GM12878 (cell line): ENCODE measurements around the gene C9orf72.

Experiments
- EGR1 ChIP-seq, 2 experiments: IDR thresholded peaks; 1 replicate in 1 of 2; 2 replicates in 1 of 2; pipeline ENCODE4 v1.6.1; 2011 to 2012; ENCODE audit warnings: low read depth in 2 of 2, low read length in 2 of 2, borderline replicate concordance in 1 of 2, mild to moderate bottlenecking in 1 of 2, moderate library complexity in 1 of 2
- EP300 ChIP-seq, 2 experiments: fragments of 150-350 bp in 1 of 2; IDR thresholded peaks; 2 replicates each; pipeline ENCODE4 v1.6.1; 2011 to 2012; ENCODE audit warnings: low read depth in 2 of 2, low read length in 2 of 2, borderline replicate concordance in 1 of 2, improper control_type of control experiment in 1 of 2, inconsistent platforms in 1 of 2; ENCODE audit not compliant: control insufficient read depth in 1 of 2
- MTA3 ChIP-seq: IDR thresholded peaks from 2 replicates; pipeline ENCODE4 v1.6.1; 2012; ENCODE audit warnings: low read length, inconsistent platforms, borderline replicate concordance
- POLR2AphosphoS5 ChIP-seq: IDR thresholded peaks from 2 replicates; pipeline ENCODE4 v1.6.1; 2011; ENCODE audit warnings: mild to moderate bottlenecking, low read length, inconsistent platforms
- SIN3A ChIP-seq: IDR thresholded peaks from 2 replicates; pipeline ENCODE4 v1.6.1; 2012; ENCODE audit warnings: low read depth, low read length, improper control_type of control experiment
- SP1 ChIP-seq: IDR thresholded peaks from one replicate; pipeline ENCODE4 v1.6.1; 2011; ENCODE audit warnings: low read depth, low read length
- TBL1XR1 ChIP-seq: IDR thresholded peaks from 2 replicates; pipeline ENCODE4 v1.6.1; 2012; ENCODE audit warnings: low read depth, low read length, improper control_type of control experiment
- YY1 ChIP-seq: IDR thresholded peaks from 2 replicates; pipeline ENCODE4 v1.6.1; 2011; ENCODE audit warnings: low read depth, mild to moderate bottlenecking, low read length
- TF ChIP-seq, protein P1 (sequence below), 3 experiments: IDR thresholded peaks in 2 of 3; conservative IDR thresholded peaks in 1 of 3; 2 replicates each; pipeline ENCODE4 v1.5.1; 2011; ENCODE audit warnings: low read depth in 3 of 3, low read length in 3 of 3, mild to moderate bottlenecking in 3 of 3, control low read depth in 2 of 3, moderate library complexity in 2 of 3, inconsistent platforms in 1 of 3, mixed read lengths in 1 of 3; ENCODE audit not compliant: control insufficient read depth in 2 of 3, insufficient read depth in 1 of 3; ENCODE audit errors: extremely low read depth in 1 of 3
- TF ChIP-seq, protein P2 (sequence below): IDR thresholded peaks from 2 replicates; pipeline ENCODE4 v1.6.1; 2012; ENCODE audit warnings: low read depth, low read length, improper control_type of control experiment

- TF ChIP-seq, protein P1, sequence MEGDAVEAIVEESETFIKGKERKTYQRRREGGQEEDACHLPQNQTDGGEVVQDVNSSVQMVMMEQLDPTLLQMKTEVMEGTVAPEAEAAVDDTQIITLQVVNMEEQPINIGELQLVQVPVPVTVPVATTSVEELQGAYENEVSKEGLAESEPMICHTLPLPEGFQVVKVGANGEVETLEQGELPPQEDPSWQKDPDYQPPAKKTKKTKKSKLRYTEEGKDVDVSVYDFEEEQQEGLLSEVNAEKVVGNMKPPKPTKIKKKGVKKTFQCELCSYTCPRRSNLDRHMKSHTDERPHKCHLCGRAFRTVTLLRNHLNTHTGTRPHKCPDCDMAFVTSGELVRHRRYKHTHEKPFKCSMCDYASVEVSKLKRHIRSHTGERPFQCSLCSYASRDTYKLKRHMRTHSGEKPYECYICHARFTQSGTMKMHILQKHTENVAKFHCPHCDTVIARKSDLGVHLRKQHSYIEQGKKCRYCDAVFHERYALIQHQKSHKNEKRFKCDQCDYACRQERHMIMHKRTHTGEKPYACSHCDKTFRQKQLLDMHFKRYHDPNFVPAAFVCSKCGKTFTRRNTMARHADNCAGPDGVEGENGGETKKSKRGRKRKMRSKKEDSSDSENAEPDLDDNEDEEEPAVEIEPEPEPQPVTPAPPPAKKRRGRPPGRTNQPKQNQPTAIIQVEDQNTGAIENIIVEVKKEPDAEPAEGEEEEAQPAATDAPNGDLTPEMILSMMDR (IDR thresholded peaks at IDR 0.05 in 2 of 3, conservative IDR thresholded peaks at IDR 0.05 in 1 of 3; ENCODE audit: control insufficient read depth in 2 of 3, extremely low read depth in 1 of 3, insufficient read depth in 1 of 3, low read depth in 3 of 3, low read length in 3 of 3) = no peak
- TF ChIP-seq SP1 (no peak), EGR1 (IDR thresholded peaks at IDR 0.05; ENCODE audit: borderline replicate concordance in 1 of 2, low read depth in 2 of 2, low read length in 2 of 2) (peak in 1 of 2 experiments; percentile 97; a peak in 2 of 3 replicates), SIN3A (no peak), EP300 (IDR thresholded peaks at IDR 0.05; ENCODE audit: borderline replicate concordance in 1 of 2, control insufficient read depth in 1 of 2, low read depth in 2 of 2, low read length in 2 of 2) (no peak), YY1 (no peak), TBL1XR1 (no peak), MTA3 (no peak), POLR2AphosphoS5 (peak; percentile 3; the same call in 1 of the 2 replicates)
- TF ChIP-seq, protein P2, sequence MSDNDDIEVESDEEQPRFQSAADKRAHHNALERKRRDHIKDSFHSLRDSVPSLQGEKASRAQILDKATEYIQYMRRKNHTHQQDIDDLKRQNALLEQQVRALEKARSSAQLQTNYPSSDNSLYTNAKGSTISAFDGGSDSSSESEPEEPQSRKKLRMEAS = no peak
These were observed at the start of gene C9orf72 for GRCh38 chr9:27572918-27573633.
